NT2/D1 (cell line): ENCODE results near the gene SLC9A9.

Experiments
- DNase-seq: peaks from one replicate; pipeline ENCODE4 v3.0.0-alpha.2; 2011; ENCODE audit warnings: low read depth, low spot score
- H3K27me3 ChIP-seq: 2 replicates; pipeline ENCODE4 v1.6.0; 2011; ENCODE audit warnings: mild to moderate bottlenecking; ENCODE audit not compliant: insufficient read length, insufficient read depth
- H3K36me3 ChIP-seq: 2 replicates; pipeline ENCODE4 v1.6.1; 2011; ENCODE audit warnings: mild to moderate bottlenecking, low read length, mixed read lengths; ENCODE audit not compliant: insufficient read depth, insufficient read length
- H3K4me1 ChIP-seq: 2 replicates; pipeline ENCODE4 v1.5.1; 2011; ENCODE audit not compliant: insufficient read depth, insufficient read length
- H3K4me3 ChIP-seq: 2 replicates; pipeline ENCODE4 v1.5.1; 2011; ENCODE audit warnings: low read depth; ENCODE audit not compliant: insufficient read length
- H3K9ac ChIP-seq: 2 replicates; pipeline ENCODE4 v1.6.0; 2011; ENCODE audit warnings: low read depth; ENCODE audit not compliant: insufficient read length
- H3K9me3 ChIP-seq: 2 replicates; pipeline ENCODE4 v1.5.1; 2011; ENCODE audit warnings: mild to moderate bottlenecking, low read length; ENCODE audit not compliant: insufficient read depth
- SUZ12 ChIP-seq: IDR thresholded peaks from 2 replicates; pipeline ENCODE4 v1.6.1; 2011; ENCODE audit not compliant: insufficient read length, insufficient read depth; ENCODE audit errors: extremely low read depth
- YY1 ChIP-seq: IDR thresholded peaks from 2 replicates; pipeline ENCODE4 v1.6.1; 2011; ENCODE audit not compliant: insufficient read length, insufficient read depth
- ZNF274 ChIP-seq: IDR thresholded peaks from 2 replicates; pipeline ENCODE4 v1.6.1; 2011; ENCODE audit warnings: mild to moderate bottlenecking, low read depth, low read length

Gene SLC9A9

DNA sequence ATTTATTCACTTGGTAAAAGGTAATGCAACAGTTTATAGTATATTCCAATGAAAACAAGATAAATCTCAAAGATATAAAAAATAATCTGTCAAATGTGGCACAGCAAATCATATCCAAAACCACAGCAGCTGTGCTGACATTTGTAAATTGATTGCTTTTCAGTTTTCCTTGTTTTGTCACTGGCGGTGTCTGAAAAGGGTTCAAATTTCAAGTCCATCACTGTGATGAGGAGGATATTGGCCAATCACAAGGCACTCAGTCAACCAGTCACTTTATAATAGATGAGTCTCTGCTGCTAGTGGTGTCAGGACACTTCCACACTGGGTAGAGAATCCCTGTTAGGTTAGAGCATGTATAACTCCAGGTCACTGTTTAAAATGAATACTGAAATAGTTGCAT lies 154.8 kb downstream of the SLC9A9 start:
- no peaks in the 10 kb centered on the region for H3K36me3 ChIP-seq
- no peak for DNase-seq
- no peak for TF ChIP-seq ZNF274
- no peak for TF ChIP-seq YY1
- TF ChIP-seq SUZ12 = no peak

DNA sequence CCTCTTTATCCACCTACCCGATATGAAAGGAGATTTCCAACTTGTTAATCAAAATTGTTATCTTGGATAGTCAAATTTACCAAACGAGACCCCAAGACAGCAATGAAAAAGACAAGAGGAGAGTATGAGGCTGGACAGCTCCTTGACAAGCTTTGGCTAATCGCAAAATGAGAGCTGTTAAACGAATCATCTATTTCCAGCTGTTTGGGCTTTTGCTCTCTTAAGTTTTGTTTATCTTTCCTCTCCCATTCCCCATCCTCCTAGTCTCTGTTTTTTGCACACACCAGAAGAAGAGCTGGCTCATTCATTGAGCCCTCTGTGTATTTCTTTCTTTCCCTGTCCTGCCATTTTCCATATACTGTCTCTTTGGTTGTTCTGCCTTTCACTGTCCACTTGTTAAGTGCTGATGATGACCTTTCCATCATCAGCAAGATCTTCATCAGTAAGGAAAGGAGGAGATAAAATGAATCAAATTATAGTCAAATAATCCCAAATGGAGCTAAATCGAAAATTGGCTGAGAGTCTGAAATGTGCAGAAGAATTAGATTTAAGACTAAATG lies 161.6 kb downstream of the SLC9A9 start:
- Histone ChIP-seq H3K36me3 (no peaks in the 10 kb centered on the region), H3K9me3 (no peaks in the 10 kb centered on the region), H3K4me3 (no peak overlapping the region), H3K27me3 (no peaks in the 10 kb centered on the region), H3K9ac (no peak overlapping the region), H3K4me1 (no peaks in the 10 kb centered on the region)
- no peak for DNase-seq
- TF ChIP-seq SUZ12 = no peak
- TF ChIP-seq YY1 = no peak
- no peak for TF ChIP-seq ZNF274

More for the DNA sequence above, 154.8 kb downstream of the SLC9A9 start:
- no peak overlapping the region for H3K9ac ChIP-seq
- no peaks in the 10 kb centered on the region for H3K27me3 ChIP-seq
- no peaks in the 10 kb centered on the region for H3K4me1 ChIP-seq
- no peak overlapping the region for H3K4me3 ChIP-seq
- H3K9me3 ChIP-seq = no peaks in the 10 kb centered on the region

DNA sequence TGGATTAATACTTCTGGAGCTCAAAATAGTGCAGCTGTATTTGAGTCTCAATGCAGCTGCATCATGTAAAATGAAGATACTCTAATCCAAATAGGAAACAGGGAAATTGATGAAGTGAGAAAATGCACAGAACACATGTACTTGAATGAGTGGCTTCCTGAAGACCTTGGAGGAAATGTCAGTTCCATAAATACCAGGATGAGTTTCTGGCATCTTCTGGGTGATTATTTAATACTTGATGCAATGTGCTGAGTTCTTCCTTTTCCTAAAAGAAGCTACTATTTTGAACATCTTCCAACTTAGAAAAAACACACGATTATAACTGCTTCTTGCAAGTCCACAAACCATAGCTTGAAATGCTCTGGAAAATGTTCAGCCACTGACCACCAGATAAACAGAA lies 162.8 kb downstream of the SLC9A9 start:
- no peaks in the 10 kb centered on the region for H3K36me3 ChIP-seq
- no peak for DNase-seq
- no peaks in the 10 kb centered on the region for H3K9me3 ChIP-seq
- H3K9ac ChIP-seq = no peak overlapping the region
- TF ChIP-seq YY1 = no peak
- no peak for TF ChIP-seq ZNF274
- no peak for TF ChIP-seq SUZ12
- H3K4me1 ChIP-seq = no peaks in the 10 kb centered on the region
- no peaks in the 10 kb centered on the region for H3K27me3 ChIP-seq
- H3K4me3 ChIP-seq = no peak overlapping the region

DNA sequence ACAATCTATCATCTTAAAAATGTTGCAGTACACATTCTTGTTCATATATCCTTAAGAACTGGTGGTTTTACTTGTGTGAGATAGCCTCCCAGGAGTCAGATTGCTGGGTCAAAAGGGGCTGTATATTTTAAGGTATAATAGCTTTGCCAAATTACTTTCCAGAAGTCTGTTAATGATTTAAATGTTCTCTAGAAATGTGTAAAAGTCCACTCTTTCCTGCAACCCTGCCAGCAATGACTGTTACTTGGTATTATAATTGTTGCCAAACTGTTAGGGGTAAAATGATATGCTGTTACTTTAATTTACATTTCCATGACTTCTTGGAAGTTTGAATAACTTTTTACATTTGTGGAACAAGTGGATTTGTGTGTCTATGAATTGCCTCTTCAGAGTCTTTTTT lies 170.8 kb downstream of the SLC9A9 start:
- TF ChIP-seq ZNF274 = no peak
- Histone ChIP-seq H3K4me3 (no peak overlapping the region), H3K36me3 (no peaks in the 10 kb centered on the region), H3K4me1 (no peaks in the 10 kb centered on the region), H3K9me3 (no peaks in the 10 kb centered on the region), H3K9ac (no peak overlapping the region), H3K27me3 (no peaks in the 10 kb centered on the region)
- no peak for DNase-seq

DNA sequence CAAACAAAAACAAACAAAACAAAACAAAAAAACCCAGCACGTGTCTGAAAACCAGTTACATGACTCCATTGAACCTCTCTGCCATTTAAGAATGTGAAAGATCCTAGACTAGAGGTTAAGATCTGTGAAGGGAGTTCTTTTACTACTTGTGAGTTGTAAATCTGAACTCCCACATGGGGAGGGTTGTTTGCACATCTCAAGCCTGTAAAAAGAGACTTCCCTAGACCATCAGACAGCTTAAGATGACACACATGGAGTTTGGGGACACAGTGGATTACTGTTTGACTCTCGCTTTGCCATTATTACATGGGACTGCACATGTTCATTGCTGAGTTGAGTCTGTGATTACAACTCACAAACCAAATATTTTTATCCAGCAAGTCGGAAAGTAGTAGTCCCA lies 171.5 kb downstream of the SLC9A9 start:
- Histone ChIP-seq H3K4me3 (no peak overlapping the region), H3K36me3 (no peaks in the 10 kb centered on the region), H3K9me3 (no peaks in the 10 kb centered on the region), H3K27me3 (no peaks in the 10 kb centered on the region), H3K9ac (no peak overlapping the region), H3K4me1 (no peaks in the 10 kb centered on the region)
- no peak for DNase-seq
- TF ChIP-seq ZNF274 = no peak
- TF ChIP-seq YY1 = no peak
- no peak for TF ChIP-seq SUZ12

DNA sequence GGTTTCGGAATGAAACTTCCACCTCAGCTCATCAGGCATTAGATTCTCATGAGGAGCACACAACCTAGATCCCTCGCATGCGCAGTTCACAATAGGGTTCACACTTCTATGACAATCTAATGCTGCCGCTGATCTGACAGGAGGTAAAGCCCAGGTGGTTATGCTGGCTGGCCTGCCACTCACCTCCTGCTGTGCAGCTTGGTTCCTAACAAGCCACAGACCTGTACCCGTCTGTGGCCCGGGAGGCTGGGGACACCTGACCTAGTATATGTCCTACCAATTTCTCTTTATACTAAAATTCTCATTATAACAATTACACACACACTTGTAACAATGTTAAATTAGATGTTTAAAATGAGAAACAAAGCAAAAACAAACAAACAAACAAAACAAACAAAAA lies 172.2 kb downstream of the SLC9A9 start:
- Histone ChIP-seq H3K9ac (no peak overlapping the region), H3K4me3 (no peak overlapping the region), H3K4me1 (no peaks in the 10 kb centered on the region), H3K27me3 (no peaks in the 10 kb centered on the region), H3K36me3 (no peaks in the 10 kb centered on the region), H3K9me3 (no peaks in the 10 kb centered on the region)
- DNase-seq = no peak
- no peak for TF ChIP-seq ZNF274
- no peak for TF ChIP-seq SUZ12
- TF ChIP-seq YY1 = no peak

DNA sequence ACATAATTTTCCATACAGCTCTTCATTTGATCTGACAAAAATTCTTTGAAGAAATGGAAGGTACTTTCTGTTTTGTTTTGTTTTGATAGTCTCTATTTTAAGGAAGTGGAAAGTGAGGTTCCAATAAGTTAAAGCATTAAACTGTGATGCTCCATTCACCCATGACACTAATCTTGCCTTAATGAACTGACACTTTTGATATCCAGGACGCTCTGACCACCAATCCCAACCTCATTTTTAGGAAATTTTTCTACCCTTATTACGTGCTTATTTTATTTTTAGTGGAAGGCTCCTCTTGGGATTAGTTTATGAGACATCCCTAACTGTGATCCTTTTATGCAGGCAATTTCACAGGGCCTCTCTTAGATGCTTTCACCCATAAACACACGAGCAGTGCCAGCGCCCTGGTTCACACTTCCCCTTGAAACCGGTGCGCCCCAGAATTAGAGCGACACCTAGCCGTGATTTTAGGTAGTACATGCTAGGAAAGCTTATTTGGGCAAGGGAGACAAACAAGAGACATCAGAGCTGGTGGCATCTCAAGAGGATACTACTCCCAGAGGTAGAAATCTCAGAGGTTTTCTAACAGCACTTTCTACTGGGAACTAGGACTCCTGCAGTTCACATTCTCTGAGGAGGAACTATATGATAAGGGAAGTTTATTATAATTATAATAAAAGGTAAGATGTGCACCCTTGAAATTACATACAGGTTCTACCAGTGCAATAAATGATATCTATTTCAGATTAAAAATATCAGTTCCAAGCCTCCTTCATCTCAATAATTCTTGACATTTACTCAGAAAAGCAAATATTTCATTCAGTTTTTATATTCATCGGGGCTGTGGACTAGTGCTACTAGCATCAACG lies 173.9 kb downstream of the SLC9A9 start:
- TF ChIP-seq ZNF274 = no peak
- TF ChIP-seq SUZ12 = no peak
- no peak for TF ChIP-seq YY1
- Histone ChIP-seq H3K27me3 (no peaks in the 10 kb centered on the region), H3K4me1 (no peaks in the 10 kb centered on the region), H3K9me3 (no peaks in the 10 kb centered on the region), H3K36me3 (no peaks in the 10 kb centered on the region), H3K4me3 (no peak overlapping the region), H3K9ac (no peak overlapping the region)
- DNase-seq = peak; percentile 80
